SH-SY5Y (cell line): ENCODE data around the gene CBY1.

Experiments used
- GATA2 ChIP-seq: IDR thresholded peaks from 2 replicates; pipeline ENCODE4 v1.6.1; 2011; ENCODE audit warnings: mild to moderate bottlenecking, low read depth, low read length
- GATA3 ChIP-seq: IDR thresholded peaks from 2 replicates; pipeline ENCODE4 v1.6.1; 2011; ENCODE audit warnings: low read depth, mild to moderate bottlenecking, low read length, moderate library complexity

GRCh38 chr22:38674888-38675287, 18.4 kb downstream of the CBY1 start:
- TF ChIP-seq GATA2 (no peak), GATA3 (no peak)
